ENCODE data around the gene IMP4. TPM values are rescaled to one million over a fixed set of nuclear protein-coding genes. Genes with fewer than 3 reads are reported as not detected.

Gene IMP4
- total and polyA plus RNA-seq, 2 of the 13 experiments (the other 11 are each of a cell fraction or from before 2014, with no cell fraction given) = 142 to 158 TPM

DNA sequence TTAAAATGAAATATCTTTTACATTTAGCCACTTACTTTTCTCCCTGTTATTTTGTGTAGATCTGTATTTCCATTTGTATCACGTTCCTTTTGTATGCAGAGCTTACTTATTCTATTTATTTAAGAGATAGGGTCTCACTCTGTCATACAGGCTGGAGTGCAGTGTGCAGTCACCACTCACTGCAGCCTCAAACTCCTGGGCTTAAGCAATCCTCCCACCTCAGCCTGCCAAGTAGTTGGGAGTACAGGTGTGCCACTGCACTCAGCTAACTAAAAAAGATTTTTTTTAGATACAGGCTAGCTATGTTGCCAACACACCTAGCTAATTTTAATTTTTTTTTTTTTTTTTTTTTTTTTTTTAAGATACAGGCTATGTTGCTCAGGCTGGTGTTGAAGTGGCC, 24.0 kb downstream of the IMP4 start:
- ATAC-seq = no peak
- H3K4me1 ChIP-seq (ENCODE audit: insufficient read depth, low read length) = no peaks in the 10 kb centered on the region
- WGBS (ENCODE audit: low lambda C conversion rate) = 30% methylated on average over 1 of the region's 1 CpG
- H3K9me3 ChIP-seq (ENCODE audit: low read length) = no peaks in the 10 kb centered on the region
- H2AFZ ChIP-seq (ENCODE audit: low read length) = no peak overlapping the region
- CTCF ChIA-PET (ENCODE audit: low intra/inter-chr PET ratio, low total read pairs) = no interaction called here
- intact Hi-C loops (cut with micrococcal nuclease; ENCODE audit: unreplicated experiment) = no loop called here
- in situ Hi-C loops (cut with HindIII; ENCODE audit: extremely low pct_ligation_motif_present, low pct_unique_long_range_greater_than_20kb) = no loop called here
- FAIRE-seq = no peak
- H3K36me3 ChIP-seq (replicated peaks in 1 of 2; ENCODE audit: control insufficient read depth in 1 of 2, insufficient read depth in 2 of 2, low read length in 2 of 2) = peaks cover 2 to 11% of the 10 kb centered on the region in 2 experiments; a peak in 2 of 5 replicates
- H3K79me2 ChIP-seq (ENCODE audit: insufficient read depth, low read length) = no peaks in the 10 kb centered on the region
- no TSS peak for BruUV-seq (replicated peaks)
- H4K20me1 ChIP-seq (ENCODE audit: insufficient read depth, low read length) = no peaks in the 10 kb centered on the region
- H3K9ac ChIP-seq (ENCODE audit: insufficient read depth, low read depth, low read length) = no peak overlapping the region
- no peak overlapping the region for H3K27ac ChIP-seq (ENCODE audit: extremely low read length, insufficient read depth, low read length)
- H3K4me2 ChIP-seq (ENCODE audit: low read depth, low read length) = no peak overlapping the region
- no peak for DNase-seq (ENCODE audit: low spot score)
- POLR2A ChIA-PET = no interaction called here
- H3K27me3 ChIP-seq (ENCODE audit: control insufficient read depth in 1 of 2, insufficient read depth in 2 of 2, low read length in 2 of 2) = no peaks in the 10 kb centered on the region
- TF ChIP-seq, protein P1, sequence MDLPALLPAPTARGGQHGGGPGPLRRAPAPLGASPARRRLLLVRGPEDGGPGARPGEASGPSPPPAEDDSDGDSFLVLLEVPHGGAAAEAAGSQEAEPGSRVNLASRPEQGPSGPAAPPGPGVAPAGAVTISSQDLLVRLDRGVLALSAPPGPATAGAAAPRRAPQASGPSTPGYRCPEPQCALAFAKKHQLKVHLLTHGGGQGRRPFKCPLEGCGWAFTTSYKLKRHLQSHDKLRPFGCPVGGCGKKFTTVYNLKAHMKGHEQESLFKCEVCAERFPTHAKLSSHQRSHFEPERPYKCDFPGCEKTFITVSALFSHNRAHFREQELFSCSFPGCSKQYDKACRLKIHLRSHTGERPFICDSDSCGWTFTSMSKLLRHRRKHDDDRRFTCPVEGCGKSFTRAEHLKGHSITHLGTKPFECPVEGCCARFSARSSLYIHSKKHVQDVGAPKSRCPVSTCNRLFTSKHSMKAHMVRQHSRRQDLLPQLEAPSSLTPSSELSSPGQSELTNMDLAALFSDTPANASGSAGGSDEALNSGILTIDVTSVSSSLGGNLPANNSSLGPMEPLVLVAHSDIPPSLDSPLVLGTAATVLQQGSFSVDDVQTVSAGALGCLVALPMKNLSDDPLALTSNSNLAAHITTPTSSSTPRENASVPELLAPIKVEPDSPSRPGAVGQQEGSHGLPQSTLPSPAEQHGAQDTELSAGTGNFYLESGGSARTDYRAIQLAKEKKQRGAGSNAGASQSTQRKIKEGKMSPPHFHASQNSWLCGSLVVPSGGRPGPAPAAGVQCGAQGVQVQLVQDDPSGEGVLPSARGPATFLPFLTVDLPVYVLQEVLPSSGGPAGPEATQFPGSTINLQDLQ (CRISPR knock-in tag; IDR thresholded peaks at IDR 0.05) = no peak
- TF ChIP-seq PRPF4 (IDR thresholded peaks at IDR 0.05; ENCODE audit: low read depth, low read length, poor library complexity, severe bottlenecking) (no peak), JUND (CRISPR knock-in tag; IDR thresholded peaks at IDR 0.05) (no peak), NCOR1 (IDR thresholded peaks at IDR 0.05; ENCODE audit: borderline replicate concordance, low read length) (no peak)
- H3K4me3 ChIP-seq (replicated peaks in 1 of 3; ENCODE audit: insufficient read depth in 1 of 3, low read depth in 2 of 3, low read length in 3 of 3) = no peak overlapping the region

DNA sequence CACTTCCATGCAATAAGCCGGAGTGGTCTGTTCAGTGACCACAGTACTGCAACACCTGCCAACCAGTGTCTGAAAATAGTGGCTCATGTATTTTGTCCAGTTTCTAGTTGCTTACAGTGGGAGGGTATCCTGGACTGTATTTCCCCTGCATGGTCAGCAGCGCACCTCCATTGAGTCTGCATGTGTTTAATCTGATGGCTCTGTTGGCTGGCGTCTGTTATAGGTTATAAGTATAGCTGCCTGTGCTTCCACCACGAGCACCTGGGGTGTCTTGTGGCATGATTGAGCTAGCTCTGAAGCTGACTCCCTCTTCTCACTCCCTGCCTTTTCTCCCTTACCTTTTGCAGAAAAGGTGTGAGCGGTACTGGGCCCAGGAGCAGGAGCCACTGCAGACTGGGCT, 26.1 kb downstream of the IMP4 start:
- H3K4me3 ChIP-seq (replicated peaks in 1 of 3; ENCODE audit: insufficient read depth in 1 of 3, low read depth in 2 of 3, low read length in 3 of 3) = no peak overlapping the region
- DNase-seq (ENCODE audit: low spot score) = no peak
- ChIA-PET POLR2A (no interaction called here), CTCF (ENCODE audit: low intra/inter-chr PET ratio, low total read pairs) (no interaction called here)
- intact Hi-C loops (cut with micrococcal nuclease; ENCODE audit: unreplicated experiment) = no loop called here
- peaks cover 2 to 11% of the 10 kb centered on the region in 2 experiments; a peak in 2 of 5 replicates for H3K36me3 ChIP-seq (replicated peaks in 1 of 2; ENCODE audit: control insufficient read depth in 1 of 2, insufficient read depth in 2 of 2, low read length in 2 of 2)
- no TSS peak for BruUV-seq (replicated peaks)
- no peaks in the 10 kb centered on the region for H3K4me1 ChIP-seq (ENCODE audit: insufficient read depth, low read length)
- WGBS (ENCODE audit: low lambda C conversion rate) = 88% methylated on average over 5 of the region's 5 CpGs
- no peak for FAIRE-seq
- H3K9ac ChIP-seq (ENCODE audit: insufficient read depth, low read depth, low read length) = no peak overlapping the region
- H3K27me3 ChIP-seq (ENCODE audit: control insufficient read depth in 1 of 2, insufficient read depth in 2 of 2, low read length in 2 of 2) = no peaks in the 10 kb centered on the region
- H3K79me2 ChIP-seq (ENCODE audit: insufficient read depth, low read length) = no peaks in the 10 kb centered on the region
- H2AFZ ChIP-seq (ENCODE audit: low read length) = no peak overlapping the region
- in situ Hi-C loops (cut with HindIII; ENCODE audit: extremely low pct_ligation_motif_present, low pct_unique_long_range_greater_than_20kb) = no loop called here
- no peaks in the 10 kb centered on the region for H3K9me3 ChIP-seq (ENCODE audit: low read length)
- no peak overlapping the region for H3K4me2 ChIP-seq (ENCODE audit: low read depth, low read length)
- no peak overlapping the region for H3K27ac ChIP-seq (ENCODE audit: extremely low read length, insufficient read depth, low read length)
- H4K20me1 ChIP-seq (ENCODE audit: insufficient read depth, low read length) = no peaks in the 10 kb centered on the region
- ATAC-seq = no peak
- TF ChIP-seq SRSF1 (optimal IDR thresholded peaks at IDR 0.05; ENCODE audit: low read depth, low read length) (no peak), ZNF788 (CRISPR knock-in tag; IDR thresholded peaks at IDR 0.05; ENCODE audit: borderline replicate concordance) (no peak), ZKSCAN8 (CRISPR knock-in tag; IDR thresholded peaks at IDR 0.05; ENCODE audit: borderline replicate concordance) (no peak), ZFP36 (IDR thresholded peaks at IDR 0.05; ENCODE audit: borderline replicate concordance, low read depth, low read length, partially characterized antibody) (no peak)
- TF ChIP-seq, protein P2, sequence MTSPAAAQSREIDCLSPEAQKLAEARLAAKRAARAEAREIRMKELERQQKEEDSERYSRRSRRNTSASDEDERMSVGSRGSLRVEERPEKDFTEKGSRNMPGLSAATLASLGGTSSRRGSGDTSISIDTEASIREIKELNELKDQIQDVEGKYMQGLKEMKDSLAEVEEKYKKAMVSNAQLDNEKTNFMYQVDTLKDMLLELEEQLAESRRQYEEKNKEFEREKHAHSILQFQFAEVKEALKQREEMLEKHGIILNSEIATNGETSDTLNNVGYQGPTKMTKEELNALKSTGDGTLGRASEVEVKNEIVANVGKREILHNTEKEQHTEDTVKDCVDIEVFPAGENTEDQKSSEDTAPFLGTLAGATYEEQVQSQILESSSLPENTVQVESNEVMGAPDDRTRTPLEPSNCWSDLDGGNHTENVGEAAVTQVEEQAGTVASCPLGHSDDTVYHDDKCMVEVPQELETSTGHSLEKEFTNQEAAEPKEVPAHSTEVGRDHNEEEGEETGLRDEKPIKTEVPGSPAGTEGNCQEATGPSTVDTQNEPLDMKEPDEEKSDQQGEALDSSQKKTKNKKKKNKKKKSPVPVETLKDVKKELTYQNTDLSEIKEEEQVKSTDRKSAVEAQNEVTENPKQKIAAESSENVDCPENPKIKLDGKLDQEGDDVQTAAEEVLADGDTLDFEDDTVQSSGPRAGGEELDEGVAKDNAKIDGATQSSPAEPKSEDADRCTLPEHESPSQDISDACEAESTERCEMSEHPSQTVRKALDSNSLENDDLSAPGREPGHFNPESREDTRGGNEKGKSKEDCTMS (CRISPR knock-in tag; conservative IDR thresholded peaks at IDR 0.05) = no peak
- TF ChIP-seq, protein P3, sequence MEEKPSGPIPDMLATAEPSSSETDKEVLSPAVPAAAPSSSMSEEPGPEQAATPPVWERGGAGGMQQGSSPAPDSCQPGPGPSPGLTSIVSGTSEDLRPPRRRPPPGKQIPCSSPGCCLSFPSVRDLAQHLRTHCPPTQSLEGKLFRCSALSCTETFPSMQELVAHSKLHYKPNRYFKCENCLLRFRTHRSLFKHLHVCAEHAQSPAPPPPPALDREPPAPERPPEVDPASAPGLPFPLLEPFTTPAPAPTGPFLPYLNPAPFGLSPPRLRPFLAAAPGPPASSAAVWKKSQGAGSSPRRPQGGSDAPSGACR (CRISPR knock-in tag; IDR thresholded peaks at IDR 0.05) = no peak
